ENCODE results near the gene MPC2.

The MPC2 gene

GRCh38 chr1:167955915-167956314 is 19.0 kb upstream of the MPC2 start:
- no peaks in the 10 kb centered on the region for H3K27me3 ChIP-seq (ENCODE audit: insufficient read depth, low read depth, severe bottlenecking)
- no peak for DNase-seq
- no peak overlapping the region for H3K4me3 ChIP-seq (ENCODE audit: low read depth, low read length)
- H3K27ac ChIP-seq = no peak overlapping the region
- H3K36me3 ChIP-seq = no peaks in the 10 kb centered on the region
- TF ChIP-seq, protein P1, sequence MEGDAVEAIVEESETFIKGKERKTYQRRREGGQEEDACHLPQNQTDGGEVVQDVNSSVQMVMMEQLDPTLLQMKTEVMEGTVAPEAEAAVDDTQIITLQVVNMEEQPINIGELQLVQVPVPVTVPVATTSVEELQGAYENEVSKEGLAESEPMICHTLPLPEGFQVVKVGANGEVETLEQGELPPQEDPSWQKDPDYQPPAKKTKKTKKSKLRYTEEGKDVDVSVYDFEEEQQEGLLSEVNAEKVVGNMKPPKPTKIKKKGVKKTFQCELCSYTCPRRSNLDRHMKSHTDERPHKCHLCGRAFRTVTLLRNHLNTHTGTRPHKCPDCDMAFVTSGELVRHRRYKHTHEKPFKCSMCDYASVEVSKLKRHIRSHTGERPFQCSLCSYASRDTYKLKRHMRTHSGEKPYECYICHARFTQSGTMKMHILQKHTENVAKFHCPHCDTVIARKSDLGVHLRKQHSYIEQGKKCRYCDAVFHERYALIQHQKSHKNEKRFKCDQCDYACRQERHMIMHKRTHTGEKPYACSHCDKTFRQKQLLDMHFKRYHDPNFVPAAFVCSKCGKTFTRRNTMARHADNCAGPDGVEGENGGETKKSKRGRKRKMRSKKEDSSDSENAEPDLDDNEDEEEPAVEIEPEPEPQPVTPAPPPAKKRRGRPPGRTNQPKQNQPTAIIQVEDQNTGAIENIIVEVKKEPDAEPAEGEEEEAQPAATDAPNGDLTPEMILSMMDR (IDR thresholded peaks at IDR 0.05; ENCODE audit: low read depth, low read length) = no peak
- H3K9me3 ChIP-seq (ENCODE audit: severe bottlenecking) = no peaks in the 10 kb centered on the region

GRCh38 chr1:167950569-167950968 is 13.7 kb upstream of the MPC2 start:
- DNase-seq = no peak
- Histone ChIP-seq H3K4me3 (ENCODE audit: low read depth, low read length) (no peak overlapping the region), H3K36me3 (no peaks in the 10 kb centered on the region), H3K27me3 (ENCODE audit: insufficient read depth, low read depth, severe bottlenecking) (no peaks in the 10 kb centered on the region), H3K27ac (no peak overlapping the region), H3K9me3 (ENCODE audit: severe bottlenecking) (no peaks in the 10 kb centered on the region)
- TF ChIP-seq, protein P1 (IDR thresholded peaks at IDR 0.05; ENCODE audit: low read depth, low read length) = no peak

GRCh38 chr1:167949785-167950184 is 12.9 kb upstream of the MPC2 start:
- no peak for DNase-seq
- no peaks in the 10 kb centered on the region for H3K9me3 ChIP-seq (ENCODE audit: severe bottlenecking)
- H3K36me3 ChIP-seq = no peaks in the 10 kb centered on the region
- H3K27ac ChIP-seq = no peak overlapping the region
- TF ChIP-seq, protein P1 (IDR thresholded peaks at IDR 0.05; ENCODE audit: low read depth, low read length) = no peak
- H3K27me3 ChIP-seq (ENCODE audit: insufficient read depth, low read depth, severe bottlenecking) = no peaks in the 10 kb centered on the region
- H3K4me3 ChIP-seq (ENCODE audit: low read depth, low read length) = no peak overlapping the region

- Histone ChIP-seq H3K9me3 (ENCODE audit: severe bottlenecking) (no peaks in the 10 kb centered on the region), H3K4me3 (ENCODE audit: low read depth, low read length) (no peak overlapping the region), H3K27ac (no peak overlapping the region), H3K27me3 (ENCODE audit: insufficient read depth, low read depth, severe bottlenecking) (no peaks in the 10 kb centered on the region), H3K36me3 (no peaks in the 10 kb centered on the region)
- TF ChIP-seq, protein P1 (IDR thresholded peaks at IDR 0.05; ENCODE audit: low read depth, low read length) = no peak
- DNase-seq = no peak
Observed at GRCh38 chr1:167947733-167948132, 10.9 kb upstream of the MPC2 start.

- H3K4me3 ChIP-seq (ENCODE audit: low read depth, low read length) = no peak overlapping the region
- no peak overlapping the region for H3K27ac ChIP-seq
- TF ChIP-seq, protein P1 (IDR thresholded peaks at IDR 0.05; ENCODE audit: low read depth, low read length) = no peak
- no peaks in the 10 kb centered on the region for H3K27me3 ChIP-seq (ENCODE audit: insufficient read depth, low read depth, severe bottlenecking)
- no peaks in the 10 kb centered on the region for H3K9me3 ChIP-seq (ENCODE audit: severe bottlenecking)
- DNase-seq = no peak
- no peaks in the 10 kb centered on the region for H3K36me3 ChIP-seq
Observed at GRCh38 chr1:167943541-167943940, 6.7 kb upstream of the MPC2 start.

- TF ChIP-seq, protein P1 (IDR thresholded peaks at IDR 0.05; ENCODE audit: low read depth, low read length) = no peak
- no peaks in the 10 kb centered on the region for H3K36me3 ChIP-seq
- H3K27me3 ChIP-seq (ENCODE audit: insufficient read depth, low read depth, severe bottlenecking) = no peaks in the 10 kb centered on the region
- DNase-seq = no peak
- H3K4me3 ChIP-seq (ENCODE audit: low read depth, low read length) = no peak overlapping the region
- H3K9me3 ChIP-seq (ENCODE audit: severe bottlenecking) = no peaks in the 10 kb centered on the region
- H3K27ac ChIP-seq = no peak overlapping the region
Observed at GRCh38 chr1:167940264-167940663, 3.4 kb upstream of the MPC2 start.

All from WERI-Rb-1 (cell line).